HS-5 (cell line): Measurements from ENCODE around the gene AKNAD1.

ENCODE experiments used
- DNase-seq: peaks from one replicate; pipeline ENCODE4 v3.0.0-alpha.2; 2012; ENCODE audit warnings: low read depth

Gene AKNAD1

DNA sequence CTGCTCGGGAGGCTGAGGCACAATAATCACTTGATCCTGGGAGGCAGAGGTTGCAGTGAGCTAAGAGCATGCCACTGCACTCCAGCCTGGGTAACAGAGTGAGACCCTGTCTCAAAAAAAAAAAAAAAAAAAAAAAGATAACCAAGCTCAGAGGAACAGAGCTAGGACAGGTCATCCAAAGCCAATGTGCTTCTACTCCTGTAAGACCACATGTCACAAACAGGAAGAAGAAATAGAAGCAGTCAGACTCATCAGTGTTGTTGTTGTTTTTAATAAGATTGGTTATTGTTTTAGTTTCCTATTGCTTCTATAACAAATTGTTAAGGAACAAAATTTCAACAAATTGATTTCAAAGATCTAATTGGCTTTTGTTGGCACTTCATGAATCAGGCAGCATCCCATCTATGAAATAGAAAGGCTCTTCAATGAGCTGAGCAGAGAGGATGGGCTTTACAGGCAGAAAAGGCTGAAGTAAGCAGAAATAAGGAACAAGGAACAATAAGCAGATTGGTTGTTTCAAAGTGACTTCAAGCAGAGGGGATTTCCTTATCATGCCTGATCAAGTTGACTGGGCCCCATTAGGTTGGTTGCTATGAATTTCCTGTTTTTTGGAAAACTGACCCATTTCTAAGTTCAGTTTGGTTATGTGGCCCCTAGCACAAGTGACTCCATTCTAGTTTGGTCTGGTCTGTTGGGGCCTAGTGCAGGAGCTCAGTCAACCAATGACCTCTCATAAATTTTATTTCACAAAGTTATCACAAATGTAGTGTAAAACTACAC lies 6.0 kb upstream of the AKNAD1 start:
- DNase-seq, result no peak

DNA sequence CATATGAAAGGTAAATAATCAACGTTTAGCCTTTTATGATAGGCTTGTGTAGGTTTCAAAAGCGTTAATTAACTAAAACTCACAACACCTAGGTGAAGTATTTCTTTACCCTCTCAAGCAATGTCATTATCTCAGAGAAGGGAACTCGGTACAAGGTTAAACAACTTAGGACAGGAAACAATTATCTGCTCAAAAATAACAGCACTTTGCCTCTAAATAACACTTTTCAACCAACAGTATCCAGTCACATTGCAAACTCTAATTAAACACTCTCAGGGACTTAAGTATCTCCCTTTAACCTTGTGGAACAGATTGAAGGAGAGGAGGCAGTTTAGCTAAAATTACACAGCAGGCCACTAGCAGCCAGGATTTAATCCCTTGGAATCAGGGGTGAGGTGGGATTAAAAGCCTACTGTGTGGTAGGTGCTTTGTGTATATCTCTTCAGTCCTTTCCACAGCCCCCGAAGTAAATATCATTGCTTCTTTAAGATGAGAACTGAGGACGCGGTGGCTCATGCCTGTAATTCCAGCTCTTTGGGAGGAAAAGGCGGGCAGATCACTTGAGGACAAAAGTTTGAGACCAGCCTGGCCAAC lies 5.2 kb upstream of the AKNAD1 start:
- no peak for DNase-seq

DNA sequence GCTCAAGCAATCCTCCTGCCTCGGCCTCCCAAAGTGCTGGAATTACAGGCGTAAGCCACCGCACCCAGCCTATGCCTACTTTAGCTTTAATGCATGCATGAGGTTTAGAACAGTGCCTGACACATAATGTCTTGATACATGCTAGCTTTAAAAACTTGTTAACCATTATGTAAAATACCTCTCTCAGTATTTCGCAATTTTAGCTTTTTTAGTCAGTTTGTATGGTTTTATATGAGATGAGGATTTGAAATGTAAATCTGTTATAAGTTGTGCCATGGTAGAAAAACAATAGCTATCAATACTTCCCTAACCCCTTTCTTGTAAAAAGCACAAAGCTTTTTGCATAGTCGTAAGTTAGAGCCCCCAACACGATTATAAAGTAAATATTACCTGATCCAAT lies 4.7 kb upstream of the AKNAD1 start:
- DNase-seq, result no peak

DNA sequence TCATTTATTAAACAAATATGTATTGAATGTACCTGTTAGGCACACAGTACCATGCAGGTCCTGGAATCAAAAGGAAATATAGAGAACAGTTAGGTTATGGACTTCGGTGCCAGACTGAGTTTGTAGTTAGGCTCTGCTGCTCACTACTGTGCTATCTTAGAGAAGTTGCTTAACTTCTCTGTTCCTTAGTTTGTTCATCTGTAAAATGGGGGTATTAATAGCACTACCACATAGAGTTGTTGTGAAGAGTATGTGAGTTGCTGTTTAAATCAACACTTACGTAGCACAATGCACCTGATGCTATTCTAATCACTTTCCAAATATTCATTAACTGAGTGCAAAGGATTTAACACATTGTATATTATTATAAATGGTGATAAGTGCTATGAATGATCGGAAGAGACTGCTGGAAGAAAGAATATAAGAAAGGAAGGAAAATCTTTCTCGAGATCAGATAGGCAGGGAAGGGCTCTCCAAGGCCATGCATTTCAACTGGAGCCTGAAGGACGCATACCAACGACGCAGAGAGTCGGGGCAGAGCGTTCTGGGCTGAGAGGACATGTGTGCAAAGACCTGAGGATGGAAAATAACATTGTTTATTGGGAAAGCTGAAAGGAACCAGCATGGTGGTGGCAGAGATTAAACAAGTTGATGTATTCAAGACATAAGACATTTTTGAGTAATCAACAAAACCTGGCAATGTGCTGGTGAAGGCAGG lies 3.5 kb upstream of the AKNAD1 start:
- DNase-seq, result no peak

DNA sequence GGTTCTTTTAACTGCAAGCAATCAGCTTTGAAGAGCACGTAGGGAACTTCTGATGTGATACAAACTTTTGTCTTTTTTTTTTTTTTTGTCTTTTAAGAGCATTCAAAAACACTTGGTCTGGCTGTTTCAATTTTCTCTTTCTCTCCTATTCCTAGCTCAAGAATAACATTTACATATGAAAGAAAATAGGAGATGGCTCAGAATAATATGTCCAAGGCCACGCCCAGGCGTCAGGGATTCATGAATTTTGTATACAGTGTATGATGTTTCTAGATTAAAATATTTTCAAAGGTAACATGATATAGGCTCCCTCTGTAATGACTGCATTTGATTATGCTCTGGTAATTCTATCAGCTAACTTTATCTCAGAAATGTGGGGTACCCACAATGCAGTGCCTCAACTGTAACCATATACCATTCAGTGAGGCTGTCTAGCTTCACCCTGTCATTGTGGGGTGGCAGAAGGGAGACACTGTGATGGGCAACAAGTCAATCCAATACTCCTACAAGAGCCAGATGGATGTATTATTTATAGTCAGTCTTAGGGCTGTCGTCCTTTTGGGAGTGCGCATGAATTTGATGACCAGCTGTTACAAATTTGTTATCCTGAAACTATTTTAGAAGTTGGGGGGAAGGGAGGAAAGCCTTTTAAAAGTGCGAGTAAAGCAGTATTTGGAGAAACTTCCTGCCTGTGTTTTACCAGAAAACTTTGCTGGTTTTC lies 1.5 kb upstream of the AKNAD1 start:
- DNase-seq, result no peak

DNA sequence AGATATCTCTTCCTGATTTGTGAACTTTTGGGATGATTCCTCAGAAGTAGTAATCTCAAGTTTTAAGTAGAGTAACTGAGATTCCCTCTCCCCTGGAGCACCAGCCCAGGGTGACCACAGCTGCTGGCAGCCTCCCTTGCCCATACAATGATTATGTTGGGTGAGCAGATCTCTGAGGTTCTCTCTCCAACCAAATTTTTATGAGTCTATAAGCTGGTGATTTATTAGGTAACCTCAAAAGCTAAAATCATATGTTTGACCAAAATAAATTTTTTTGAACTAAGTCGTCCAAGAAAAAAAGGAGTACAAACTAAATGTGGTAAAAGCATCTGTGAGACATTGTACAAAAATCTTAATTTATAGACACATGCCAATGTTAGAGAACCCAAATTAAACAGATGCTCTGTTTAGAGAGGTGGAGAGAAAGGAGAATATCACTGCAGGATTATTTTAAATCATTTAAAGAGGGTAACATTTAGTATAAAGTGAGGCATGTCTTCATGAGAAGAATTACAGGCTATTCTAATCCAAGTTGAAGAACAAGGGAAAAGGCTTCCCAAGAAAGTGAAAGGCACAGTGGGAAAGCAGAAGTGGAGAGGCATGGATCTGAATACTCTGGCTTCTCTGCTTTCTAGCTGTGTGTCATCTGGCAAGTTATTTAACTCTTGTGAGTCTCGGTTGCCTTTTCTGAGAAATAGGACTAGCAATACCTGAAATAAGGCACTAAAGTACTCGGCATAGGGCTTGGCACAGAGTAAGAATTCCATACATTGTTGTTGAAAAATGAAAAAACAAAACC lies 2.5 kb downstream of the AKNAD1 start:
- no peak for DNase-seq

DNA sequence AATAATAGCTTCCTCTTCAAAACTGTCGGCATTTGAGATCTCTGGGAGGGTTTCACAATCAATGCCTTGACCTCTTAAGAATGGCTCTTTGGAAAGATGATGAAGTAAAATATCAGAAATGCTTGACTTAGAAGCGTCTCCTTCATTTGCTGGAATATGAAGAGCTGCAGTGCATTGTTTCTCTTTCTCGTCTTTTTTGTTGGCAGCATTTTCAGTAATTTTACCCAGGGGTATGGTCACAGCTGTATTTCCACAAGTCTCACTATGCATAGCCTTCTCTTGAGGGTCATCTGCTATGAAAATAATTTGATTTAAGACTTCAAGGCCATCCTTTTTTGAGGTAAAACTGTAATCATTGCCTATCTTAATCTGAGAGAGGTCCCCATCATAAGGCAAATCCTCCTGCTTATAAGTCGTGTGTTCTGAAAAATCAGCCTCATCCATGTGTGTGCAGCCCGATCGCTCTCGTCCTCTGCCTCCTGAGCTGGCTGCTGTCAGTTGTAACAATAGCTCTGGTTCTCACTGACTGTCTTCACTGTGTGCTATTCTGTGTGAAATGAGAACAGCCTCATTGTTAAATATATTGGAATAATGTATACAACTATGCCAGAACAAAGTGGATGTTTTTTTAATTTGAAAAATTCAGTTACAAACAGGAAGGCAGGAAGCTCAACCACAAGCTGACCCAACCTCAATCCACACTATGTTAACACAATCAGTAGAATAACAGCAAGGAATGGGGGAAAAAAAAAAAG lies 4.5 kb downstream of the AKNAD1 start:
- DNase-seq, result no peak

DNA sequence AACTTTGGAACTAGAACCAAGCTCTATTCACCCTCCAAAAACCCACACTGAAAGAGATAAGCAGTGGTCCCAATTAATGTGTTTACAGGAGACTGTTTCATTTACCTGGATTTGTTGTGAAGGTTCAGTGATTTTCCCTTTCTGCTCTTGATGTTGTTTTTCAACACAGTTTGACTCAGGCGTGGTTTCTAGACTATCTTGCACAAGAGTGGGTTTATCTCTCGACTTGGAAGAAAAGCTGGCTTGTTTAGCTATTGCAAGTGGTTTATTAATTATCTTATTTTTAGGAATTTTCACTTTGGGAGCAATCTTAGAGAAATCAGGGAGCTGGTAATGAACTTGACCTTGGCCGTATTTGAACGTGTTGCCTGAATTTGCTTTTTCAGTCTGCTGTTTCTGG lies 5.3 kb downstream of the AKNAD1 start:
- no peak for DNase-seq

DNA sequence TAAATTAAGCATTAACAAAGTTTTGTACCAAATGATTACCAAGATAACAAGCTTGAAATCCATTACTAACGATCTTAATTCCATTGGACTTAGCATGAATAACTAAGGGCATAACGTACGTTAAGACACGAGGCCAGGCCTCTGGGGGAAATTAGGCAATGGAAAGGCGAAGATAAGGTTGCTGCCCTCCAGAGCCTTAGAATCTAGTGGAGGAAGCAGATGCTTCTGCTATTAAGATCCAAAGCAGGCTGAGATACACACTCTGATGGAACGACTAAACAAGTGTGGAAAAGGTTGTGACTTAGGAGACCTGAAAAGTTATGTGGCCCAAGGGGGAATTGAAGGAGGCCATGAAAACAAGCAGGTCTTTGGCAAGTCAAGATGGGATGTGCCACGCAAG lies 6.0 kb downstream of the AKNAD1 start:
- no peak for DNase-seq

DNA sequence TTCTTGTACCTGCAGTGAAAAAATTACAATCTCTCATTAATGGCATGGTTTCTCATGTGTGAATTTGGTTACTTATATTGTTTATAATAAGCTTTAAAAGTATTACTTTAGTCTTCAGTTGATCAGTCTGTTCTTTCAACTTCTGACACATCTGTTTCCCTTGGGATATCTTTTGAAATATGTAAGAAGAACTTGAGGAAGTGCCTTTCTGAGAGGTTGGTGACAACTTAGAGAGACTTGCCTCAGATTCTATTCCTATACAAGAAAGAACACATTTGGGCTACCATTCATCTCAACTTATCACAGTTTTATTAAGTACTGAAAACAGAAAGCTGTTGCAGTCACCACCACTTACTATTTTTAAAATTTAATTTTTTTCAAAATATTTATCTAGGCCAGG lies 8.1 kb downstream of the AKNAD1 start:
- DNase-seq, result no peak

DNA sequence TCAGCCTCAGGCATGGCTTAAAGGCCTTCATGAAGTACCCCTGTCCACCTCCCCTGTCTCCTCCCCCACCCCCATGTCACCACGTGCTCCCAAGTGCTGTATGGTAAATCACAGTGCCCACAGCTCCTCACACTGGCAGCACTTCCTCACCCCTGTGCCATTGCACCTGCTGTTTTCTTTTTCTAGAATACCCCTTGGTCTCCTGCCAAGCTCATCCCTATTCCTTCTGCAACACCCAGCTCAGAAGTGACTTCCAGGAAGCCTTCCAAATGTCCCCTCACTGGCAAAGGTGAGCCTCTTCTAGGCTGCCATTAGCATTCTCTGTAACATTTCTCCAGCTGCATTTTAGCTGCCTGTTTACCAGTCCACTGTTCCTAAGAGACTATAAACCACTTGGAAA lies 9.4 kb downstream of the AKNAD1 start:
- DNase-seq, result no peak

DNA sequence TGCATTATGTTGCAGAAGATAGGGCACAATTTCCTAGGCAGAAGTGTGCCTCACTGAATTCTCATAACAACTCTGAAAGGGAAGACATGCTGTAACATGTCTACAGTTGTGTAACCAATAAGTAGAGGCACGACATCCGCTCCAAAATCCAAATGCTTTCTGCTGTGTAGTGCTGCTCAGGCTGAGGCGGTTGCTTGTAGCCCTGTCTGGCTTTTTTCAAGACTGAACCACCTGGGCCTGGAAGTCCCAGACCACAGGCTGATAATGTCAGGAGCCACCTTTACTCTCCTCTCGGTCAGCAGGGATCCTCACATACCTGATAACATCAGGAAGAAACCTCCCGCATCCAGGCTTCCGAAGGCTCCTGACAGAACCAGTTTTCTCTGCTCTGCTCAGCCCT lies 10.9 kb downstream of the AKNAD1 start:
- DNase-seq, result no peak

DNA sequence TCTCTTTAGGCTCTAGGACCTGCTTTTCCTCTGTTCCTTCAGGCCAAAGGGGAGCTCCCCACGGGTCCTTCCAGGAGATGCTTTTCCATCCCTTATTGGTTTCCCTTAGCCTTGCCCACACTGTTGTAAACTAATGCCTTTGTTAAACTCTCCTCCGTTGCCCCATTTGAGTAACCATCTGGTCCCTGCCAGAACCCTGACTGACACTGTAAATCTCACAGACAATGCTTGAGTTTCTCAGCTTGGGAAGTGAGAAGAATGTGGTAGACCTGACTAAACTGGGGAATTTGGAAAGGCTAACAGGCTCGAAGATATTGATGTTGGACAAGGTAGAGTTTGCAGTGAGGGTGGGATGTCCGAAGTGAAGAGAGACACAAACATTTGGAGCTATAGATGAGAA lies 11.4 kb downstream of the AKNAD1 start:
- DNase-seq, result no peak

DNA sequence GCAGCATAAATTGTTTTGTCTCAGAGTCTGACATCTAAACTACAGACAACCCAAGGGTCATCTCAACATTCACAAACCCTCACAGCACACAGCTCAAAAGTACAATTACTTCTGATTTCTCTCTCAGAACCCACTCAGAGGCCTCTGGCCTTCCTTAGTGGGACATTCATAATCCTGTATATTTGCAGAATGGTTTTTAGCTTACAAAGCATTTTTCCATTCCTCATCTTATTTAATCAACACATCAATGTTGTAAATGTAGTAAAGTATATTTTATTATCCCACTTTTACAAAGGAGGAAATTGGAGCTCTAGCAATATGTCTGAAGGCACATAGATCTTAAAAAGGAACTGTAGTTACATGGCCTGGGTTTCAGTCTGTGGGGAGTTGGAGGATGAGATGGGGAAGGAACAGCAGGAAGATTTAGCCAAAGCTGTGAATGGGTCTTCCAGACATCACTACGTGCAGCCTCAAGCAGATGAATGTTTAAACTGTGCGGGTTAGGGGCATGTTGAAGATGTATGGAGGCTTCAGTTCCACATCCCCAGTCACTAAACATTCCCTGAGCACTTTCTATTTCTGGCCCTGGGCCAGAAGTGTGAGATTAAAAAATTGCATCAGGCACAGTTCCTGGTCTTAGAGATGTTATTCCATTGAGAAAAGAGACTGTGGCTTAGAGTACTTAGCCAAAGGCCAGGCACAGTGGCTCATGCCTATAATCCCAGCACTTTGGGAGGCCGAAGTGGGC lies 13.3 kb downstream of the AKNAD1 start:
- no peak for DNase-seq

DNA sequence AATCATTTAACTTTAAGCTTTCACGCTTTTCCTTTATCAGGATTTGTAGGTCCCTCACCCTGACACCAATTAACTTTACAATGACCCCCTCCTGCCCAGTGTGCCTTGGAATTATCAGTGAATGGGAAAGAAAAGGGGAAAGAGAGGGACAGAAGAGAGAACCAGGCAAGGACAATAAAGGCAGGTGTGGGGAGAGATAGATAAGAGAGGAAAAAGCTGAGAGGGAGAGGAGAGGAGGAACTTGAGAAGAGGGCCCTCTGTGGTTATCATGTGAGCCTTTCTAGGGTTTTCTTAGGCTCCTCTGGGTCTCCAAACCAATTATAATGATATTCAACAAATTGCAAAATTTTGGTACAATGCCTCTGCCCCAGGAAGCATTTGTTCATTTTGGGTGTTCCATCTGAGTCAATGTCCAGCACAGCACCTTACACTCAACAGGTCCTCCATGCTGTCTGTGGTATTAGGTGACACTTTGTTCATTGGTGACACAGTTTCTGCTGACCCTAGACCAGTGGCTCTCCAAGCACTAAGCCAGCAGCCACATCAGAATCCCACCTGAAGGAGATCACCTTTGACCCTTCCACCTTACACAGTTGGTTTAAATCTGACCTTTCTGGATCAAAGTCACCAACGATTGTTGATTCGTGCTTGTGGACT lies 14.2 kb downstream of the AKNAD1 start:
- DNase-seq, result no peak

DNA sequence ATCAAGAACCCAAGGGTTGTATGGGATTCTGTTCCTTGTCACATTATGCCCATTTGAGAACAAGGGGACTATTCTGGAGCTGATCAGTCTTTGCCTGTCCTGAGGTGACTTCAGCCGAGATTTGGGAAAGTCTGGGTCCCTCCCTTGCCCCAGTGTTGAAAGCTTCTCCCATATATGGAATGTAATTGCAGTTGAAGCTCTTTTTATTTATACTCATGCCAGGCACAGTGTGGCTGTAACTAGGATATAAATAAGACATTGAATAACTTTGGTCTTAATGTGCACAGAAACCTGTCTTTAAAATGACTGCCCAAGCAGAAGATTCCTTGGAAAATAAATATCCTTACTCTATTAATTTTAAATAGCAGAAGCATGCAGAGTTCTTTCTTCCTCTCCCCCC lies 15.2 kb downstream of the AKNAD1 start:
- no peak for DNase-seq

DNA sequence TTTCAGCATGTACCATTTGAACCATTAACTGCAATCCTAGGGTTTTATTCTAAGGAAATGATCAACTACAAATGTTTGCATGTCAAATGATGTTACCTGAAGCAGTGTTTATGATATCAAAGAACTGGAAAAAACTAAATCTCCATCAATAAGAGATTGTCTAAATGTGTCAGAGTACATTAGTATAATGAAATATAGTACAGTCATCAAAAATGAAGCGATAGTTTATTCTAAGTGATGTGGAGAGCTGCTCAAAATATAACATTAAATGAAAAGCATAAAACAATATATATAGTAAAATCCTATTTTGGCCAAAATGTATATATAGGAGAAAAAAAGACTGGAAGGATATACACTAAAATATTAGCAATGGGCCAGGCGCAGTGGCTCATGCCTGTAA lies 24.0 kb downstream of the AKNAD1 start:
- no peak for DNase-seq

DNA sequence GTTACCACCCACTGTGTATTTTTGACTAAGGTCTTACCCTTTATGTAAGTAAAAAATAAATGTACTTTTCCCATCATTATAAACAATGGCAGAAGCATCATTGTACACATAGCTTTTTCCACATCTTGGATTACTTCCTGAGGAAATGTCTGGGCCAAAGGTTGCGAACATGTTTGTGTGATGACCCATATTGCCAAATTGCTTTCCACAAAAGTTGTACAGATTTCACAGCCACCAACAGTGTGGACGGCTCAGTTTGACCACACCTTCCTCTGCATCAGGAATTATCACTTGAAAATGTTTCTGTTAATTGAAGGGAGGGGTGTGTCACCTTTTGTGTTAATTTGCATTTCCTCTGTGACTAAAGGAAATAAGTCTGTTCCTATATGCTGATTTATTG lies 25.7 kb downstream of the AKNAD1 start:
- peak; percentile 71 for DNase-seq

DNA sequence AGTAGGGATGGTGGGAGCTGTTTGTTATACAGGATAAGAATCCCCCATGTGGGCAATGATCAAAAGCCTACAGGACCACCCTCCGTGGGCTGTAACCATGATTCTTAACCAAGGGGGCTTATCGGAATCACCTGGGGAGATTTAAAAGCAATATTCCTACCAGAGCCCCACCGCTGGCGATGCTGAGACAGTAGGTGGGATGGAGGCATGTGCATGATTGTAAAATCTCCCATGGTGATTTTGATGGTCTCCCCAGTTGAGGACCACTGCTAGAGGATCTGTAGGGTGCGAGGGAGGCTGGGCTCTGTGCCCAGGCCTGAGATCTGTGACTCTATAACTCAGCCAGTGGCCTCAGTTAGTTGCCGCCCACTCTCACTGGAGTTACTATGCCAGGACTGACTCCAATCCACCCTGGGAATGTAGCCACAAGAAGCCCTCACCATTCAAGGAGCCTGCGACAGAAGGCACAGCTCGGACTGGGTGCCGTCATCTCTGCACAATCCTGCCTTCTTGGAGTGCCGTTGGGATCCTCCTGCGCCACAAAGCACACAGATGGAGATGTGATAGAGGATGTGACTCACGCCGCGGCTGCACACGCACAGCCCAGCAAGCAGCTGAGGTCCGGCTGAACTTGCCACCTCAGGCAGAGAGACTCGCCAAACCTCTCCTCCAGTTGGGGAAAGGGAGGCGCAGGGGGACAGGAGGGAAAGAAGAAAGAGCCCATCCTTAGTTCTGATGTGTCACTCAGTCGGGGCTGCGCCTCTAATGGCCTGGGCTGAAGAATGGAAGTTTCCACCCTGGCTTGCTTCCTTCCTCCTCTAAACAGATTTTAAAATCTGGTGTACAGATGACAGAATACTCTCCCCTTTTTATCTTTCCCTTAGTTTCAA lies 26.5 kb downstream of the AKNAD1 start:
- peak; percentile 87 for DNase-seq
